RWPE2 (cell line): Measurements from ENCODE around the gene COL16A1.

Source experiments
- ATAC-seq: fragments of 200-7000 bp; cut with Tn5 transposase; 3 replicates; pipeline ENCODE4 v1.9.1; 2021; ENCODE audit warnings: low read depth
- DNase-seq: peaks from one replicate; pipeline ENCODE4 v3.0.0-alpha.2; 2020; ENCODE audit warnings: low spot score
- H3K27ac ChIP-seq: fragments of 450-650 bp; 2 replicates; pipeline ENCODE4 v1.5.1; 2017; ENCODE audit warnings: mild to moderate bottlenecking; ENCODE audit not compliant: poor library complexity, severe bottlenecking
- H3K27me3 ChIP-seq: fragments of 250-450 bp; sonication (Bioruptor Pico); 2 replicates; pipeline ENCODE4 v1.5.1; 2021; ENCODE audit warnings: mild to moderate bottlenecking, moderate library complexity; ENCODE audit not compliant: insufficient read depth, poor library complexity, severe bottlenecking
- H3K36me3 ChIP-seq: fragments of 250-450 bp; sonication (Bioruptor Pico); 2 replicates; pipeline ENCODE4 v1.5.1; 2020; ENCODE audit warnings: low read depth, mild to moderate bottlenecking, moderate library complexity
- H3K4me1 ChIP-seq: fragments of 250-450 bp; sonication (Bioruptor Pico); 2 replicates; pipeline ENCODE4 v1.5.1; 2021; ENCODE audit warnings: mild to moderate bottlenecking, moderate library complexity; ENCODE audit not compliant: insufficient read depth, poor library complexity, severe bottlenecking
- H3K4me3 ChIP-seq: fragments of 250-450 bp; sonication (Bioruptor Pico); 2 replicates; pipeline ENCODE4 v1.5.1; 2021; ENCODE audit warnings: mild to moderate bottlenecking, moderate library complexity; ENCODE audit not compliant: severe bottlenecking
- H3K9me3 ChIP-seq: fragments of 250-450 bp; sonication (Bioruptor Pico); 2 replicates; pipeline ENCODE4 v1.5.1; 2021; ENCODE audit warnings: mild to moderate bottlenecking, moderate library complexity; ENCODE audit not compliant: severe bottlenecking
- CTCF ChIP-seq: fragments of 450-650 bp; IDR thresholded peaks from one replicate; pipeline ENCODE4 v1.5.1; 2017; ENCODE audit warnings: mild to moderate bottlenecking, moderate library complexity; ENCODE audit not compliant: poor library complexity, severe bottlenecking

COL16A1 gene

GRCh38 chr1:31742462-31743212, 38.8 kb upstream of the COL16A1 start:
- ATAC-seq (no peak), DNase-seq (no peak)
- Histone ChIP-seq H3K9me3 (no peaks in the 10 kb centered on the region), H3K27me3 (no peaks in the 10 kb centered on the region), H3K4me1 (peaks cover 6% of the 10 kb centered on the region), H3K4me3 (no peak overlapping the region), H3K36me3 (no peaks in the 10 kb centered on the region), H3K27ac (no peak overlapping the region)
- TF ChIP-seq CTCF, result no peak

- Histone ChIP-seq H3K9me3 (no peaks in the 10 kb centered on the region), H3K4me3 (no peak overlapping the region)
These were observed 35.5 kb upstream of the COL16A1 start for GRCh38 chr1:31739346-31739745.

GRCh38 chr1:31736675-31737074, 32.9 kb upstream of the COL16A1 start:
- Histone ChIP-seq H3K4me1 (peaks cover 6% of the 10 kb centered on the region), H3K4me3 (no peak overlapping the region), H3K27ac (no peak overlapping the region), H3K36me3 (no peaks in the 10 kb centered on the region), H3K9me3 (no peaks in the 10 kb centered on the region), H3K27me3 (no peaks in the 10 kb centered on the region)
- ATAC-seq, result no peak; the same call in 2 of the 3 replicates
- no peak for DNase-seq
- no peak for TF ChIP-seq CTCF

More at GRCh38 chr1:31739346-31739745, 35.5 kb upstream of the COL16A1 start:
- no peaks in the 10 kb centered on the region for H3K27me3 ChIP-seq
- H3K27ac ChIP-seq, result no peak overlapping the region
- TF ChIP-seq CTCF, result no peak
- ATAC-seq (peak; percentile 70), DNase-seq (no peak)
- H3K36me3 ChIP-seq, result no peaks in the 10 kb centered on the region
- peaks cover 6% of the 10 kb centered on the region for H3K4me1 ChIP-seq

GRCh38 chr1:31735571-31735970, 31.8 kb upstream of the COL16A1 start:
- H3K4me3 ChIP-seq, result no peak overlapping the region
- H3K36me3 ChIP-seq, result no peaks in the 10 kb centered on the region
- no peaks in the 10 kb centered on the region for H3K9me3 ChIP-seq
- peaks cover 6% of the 10 kb centered on the region for H3K4me1 ChIP-seq
- ATAC-seq (no peak), DNase-seq (no peak)
- TF ChIP-seq CTCF, result no peak
- no peak overlapping the region for H3K27ac ChIP-seq
- no peaks in the 10 kb centered on the region for H3K27me3 ChIP-seq

- TF ChIP-seq CTCF, result no peak
- no peak for ATAC-seq
- no peak for DNase-seq
- no peaks in the 10 kb centered on the region for H3K36me3 ChIP-seq
- H3K27ac ChIP-seq, result no peak overlapping the region
- H3K4me1 ChIP-seq, result peaks cover 6% of the 10 kb centered on the region
- no peaks in the 10 kb centered on the region for H3K27me3 ChIP-seq
- no peaks in the 10 kb centered on the region for H3K9me3 ChIP-seq
- H3K4me3 ChIP-seq, result no peak overlapping the region
These were observed 30.8 kb upstream of the COL16A1 start for GRCh38 chr1:31734582-31735107.
